Panc1 (cell line): Measurements from ENCODE around the gene ITM2C. TPM values are rescaled to one million over a fixed set of nuclear protein-coding genes. Genes with fewer than 3 reads are reported as not detected.
A peak's percentile ranks its signal among the peaks of the same experiment; 100 is the strongest.

Experiments used
- ATAC-seq: fragments of 200-7000 bp; cut with Tn5 transposase; 2 replicates; pipeline ENCODE4 v1.9.1; 2020; ENCODE audit warnings: mild to moderate bottlenecking, moderate library complexity
- BruUV-seq: library from RNA; stranded (reverse); fragments of 400-500 nt; replicated peaks from 2 replicates; lab custom pipeline; 2021; lab: Mats Ljungman, UMichigan
- CTCF ChIA-PET: fragments of 300-600 bp; sonication (Branson Sonifier 250); formaldehyde crosslinking; loops from one replicate; lab custom pipeline; 2022; ENCODE audit warnings: antibody characterized with exemption; lab: Charles Lee
- POLR2A ChIA-PET: fragments of 300-600 bp; sonication (Branson Sonifier 250); formaldehyde crosslinking; loops from one replicate; lab custom pipeline; 2022; ENCODE audit warnings: antibody characterized with exemption; lab: Charles Lee
- DNase-seq: peaks from one replicate; pipeline ENCODE4 v3.0.0-alpha.2; 2010; ENCODE audit warnings: low read depth, low spot score
- H3K27ac ChIP-seq: 2 replicates; pipeline ENCODE4 v1.5.1; 2011; ENCODE audit warnings: mild to moderate bottlenecking, low read length, inconsistent platforms
- H3K27me3 ChIP-seq: fragments of 200-500 bp; sonication (Bioruptor generic); 2 replicates; pipeline ENCODE4 v1.6.0; 2014; ENCODE audit warnings: low read length, inconsistent platforms; ENCODE audit not compliant: control insufficient read depth, insufficient read depth
- H3K36me3 ChIP-seq: fragments of 200-500 bp; sonication (Bioruptor generic); 2 replicates; pipeline ENCODE4 v1.5.1; 2014; ENCODE audit warnings: inconsistent platforms, mild to moderate bottlenecking, low read length, moderate library complexity; ENCODE audit not compliant: control insufficient read depth, insufficient read depth
- H3K4me1 ChIP-seq: 2 replicates; pipeline ENCODE4 v1.5.1; 2011; ENCODE audit warnings: inconsistent platforms, mild to moderate bottlenecking, low read length, moderate library complexity; ENCODE audit not compliant: control insufficient read depth, insufficient read depth
- H3K4me3 ChIP-seq, 2 experiments: 2 replicates each; pipeline ENCODE4 v1.5.1; 2011 to 2012; ENCODE audit warnings: low read depth in 2 of 2, low read length in 2 of 2, mild to moderate bottlenecking in 2 of 2, inconsistent platforms in 1 of 2, moderate library complexity in 1 of 2
- H3K9me3 ChIP-seq: fragments of 200-500 bp; sonication (Bioruptor generic); 2 replicates; pipeline ENCODE4 v1.5.1; 2014; ENCODE audit warnings: low read depth, mild to moderate bottlenecking, inconsistent platforms, low read length, moderate library complexity; ENCODE audit not compliant: control insufficient read depth, insufficient read depth
- CTCF ChIP-seq: fragments of 450-650 bp; IDR thresholded peaks from 2 replicates; pipeline ENCODE4 v1.5.1; 2017; ENCODE audit warnings: mild to moderate bottlenecking
- POLR2AphosphoS5 ChIP-seq: IDR thresholded peaks from 2 replicates; pipeline ENCODE4 v1.6.1; 2012; ENCODE audit warnings: mild to moderate bottlenecking, low read depth, low read length, moderate library complexity
- REST ChIP-seq, 2 experiments: IDR thresholded peaks; 2 replicates each; pipeline ENCODE4 v1.6.1; 2011 to 2012; ENCODE audit warnings: low read depth in 2 of 2, control low read depth in 1 of 2, low read length in 1 of 2, mild to moderate bottlenecking in 1 of 2, moderate library complexity in 1 of 2; ENCODE audit not compliant: insufficient read depth in 1 of 2
- SIN3A ChIP-seq: IDR thresholded peaks from 2 replicates; pipeline ENCODE4 v1.6.1; 2012; ENCODE audit warnings: low read depth, mild to moderate bottlenecking, low read length, moderate library complexity, borderline replicate concordance; ENCODE audit not compliant: insufficient read depth
- TCF7L2 ChIP-seq: IDR thresholded peaks from 2 replicates; pipeline ENCODE4 v1.6.1; 2011; ENCODE audit warnings: mild to moderate bottlenecking, low read depth, low read length, inconsistent platforms
- in situ Hi-C: cut with HindIII; loops from 2 replicates; pipeline ENCODE4 v1.10.0; 2016; ENCODE audit warnings: low sequenced_read_pairs, low pct_unique_long_range_greater_than_20kb
- intact Hi-C: fragments of 100-400 bp; cut with micrococcal nuclease; formaldehyde crosslinking; loops from one replicate; pipeline ENCODE4 v1.10.0; 2022; ENCODE audit not compliant: unreplicated experiment
- total RNA-seq: library from RNA; stranded (reverse); gene quantifications from one replicate; pipeline ENCODE4 v1.2.1, GENCODE V29; 2021; ENCODE audit not compliant: unreplicated experiment

Gene ITM2C
- total RNA-seq, 1 experiment from 2014 or later = 114 TPM

DNA sequence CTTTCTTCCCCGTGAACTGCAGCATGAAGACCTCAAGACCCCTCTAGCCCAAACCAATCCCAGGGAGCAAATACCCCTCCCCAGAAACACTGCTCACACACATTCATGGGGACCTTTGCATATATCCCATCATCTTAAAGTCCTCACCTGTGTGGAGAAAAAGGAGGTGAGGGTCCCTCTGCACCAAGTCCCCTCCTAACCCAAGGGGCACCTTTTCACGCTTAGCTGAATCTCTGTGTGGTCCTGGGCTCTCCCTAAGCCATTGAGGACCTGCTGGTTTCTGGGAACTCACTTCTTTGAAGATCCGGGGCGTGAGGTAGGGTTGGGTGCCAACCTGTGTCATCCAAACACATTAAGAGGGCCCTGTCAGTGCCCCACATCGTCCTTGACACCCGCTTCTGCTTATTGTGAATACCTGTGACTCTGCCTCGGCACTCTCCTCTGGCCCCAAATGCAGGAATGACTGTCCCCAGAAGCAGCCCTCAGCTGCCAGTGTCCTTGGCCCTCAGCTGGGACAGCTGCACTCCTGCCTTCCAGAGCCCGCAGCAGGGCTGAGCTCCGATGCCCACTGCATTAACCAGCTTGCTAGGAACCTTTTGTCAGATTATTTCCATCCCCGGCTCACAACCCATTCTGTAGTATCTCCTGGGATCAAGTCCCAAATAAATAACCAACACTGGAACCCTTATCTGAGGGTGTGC is 41.3 kb upstream of the ITM2C start:
- no TSS peak for BruUV-seq
- no peak for DNase-seq
- ChIA-PET POLR2A (interaction anchor here (0.6 kb wide), 1 partner anchor 28 kb away, joined by 4 read pairs; no protein-coding TSS in a partner anchor), CTCF (interaction anchor here (1.8 kb wide), 1 partner anchor 164 kb away, joined by 29 read pairs; no protein-coding TSS in a partner anchor)
- H3K9me3 ChIP-seq = no peaks in the 10 kb centered on the region
- no peaks in the 10 kb centered on the region for H3K27me3 ChIP-seq
- no peak overlapping the region for H3K4me3 ChIP-seq
- intact Hi-C loops = loop anchor here (10.0 kb wide), 2 partner anchors 81 to 231 kb away; partner anchors contain the start of gene PSMD1
- TF ChIP-seq POLR2AphosphoS5 (no peak), TCF7L2 (no peak), SIN3A (no peak), CTCF (no peak), REST (IDR thresholded peaks at IDR 0.05; ENCODE audit: insufficient read depth in 1 of 2, low read depth in 2 of 2, low read length in 1 of 2) (no peak)
- ATAC-seq = peak; percentile 44
- H3K27ac ChIP-seq = no peak overlapping the region
- no peaks in the 10 kb centered on the region for H3K4me1 ChIP-seq
- H3K36me3 ChIP-seq = peaks cover 2% of the 10 kb centered on the region
- in situ Hi-C loops = no loop called here

- ChIA-PET CTCF (interaction anchor here (0.6 to 1.8 kb wide), 13 partner anchors 10 to 228 kb away, joined by 3 to 29 read pairs (median 4); no protein-coding TSS in a partner anchor), POLR2A (interaction anchor here (0.6 kb wide), 1 partner anchor 16 kb away, joined by 3 read pairs; no protein-coding TSS in a partner anchor)
- intact Hi-C loops = loop anchor here (1.0 to 10.0 kb wide), 3 partner anchors 80 to 230 kb away; partner anchors contain the start of gene PSMD1
- BruUV-seq = no TSS peak
- in situ Hi-C loops = no loop called here
- Histone ChIP-seq H3K36me3 (no peaks in the 10 kb centered on the region; the same call in 1 of the 2 replicates), H3K27me3 (no peaks in the 10 kb centered on the region), H3K4me3 (peak overlapping the region in 1 of 2 experiments; percentile 30; a peak in 2 of 4 replicates), H3K4me1 (no peaks in the 10 kb centered on the region), H3K27ac (no peak overlapping the region), H3K9me3 (no peaks in the 10 kb centered on the region)
- DNase-seq (peak; percentile 60), ATAC-seq (peak; percentile 90)
- no peak for TF ChIP-seq SIN3A
- TF ChIP-seq TCF7L2 = no peak
- TF ChIP-seq CTCF = peak; percentile 82
- no peak for TF ChIP-seq REST (IDR thresholded peaks at IDR 0.05; ENCODE audit: insufficient read depth in 1 of 2, low read depth in 2 of 2, low read length in 1 of 2)
- TF ChIP-seq POLR2AphosphoS5 = no peak
These were observed 40.2 kb upstream of the ITM2C start for GRCh38 chr2:230824406-230824978.
